ENCODE data around the gene GABRP.
"Not testable (repeated sequence)": the region's sequence is repeated elsewhere in the genome, so short reads cannot be mapped to it uniquely, and the experiment has no call there.

Gene GABRP

GRCh38 chr5:170795154-170795553 is 11.6 kb downstream of the GABRP start:
- no peak for DNase-seq

GRCh38 chr5:170805666-170806065 is 22.1 kb downstream of the GABRP start:
- DNase-seq: no peak

- no peak for DNase-seq
Observed at GRCh38 chr5:170809551-170809950, 26.0 kb downstream of the GABRP start.

GRCh38 chr5:170811719-170812118 is 28.2 kb downstream of the GABRP start:
- DNase-seq: no peak

GRCh38 chr5:170813231-170813630 is 29.7 kb downstream of the GABRP start:
- DNase-seq: no peak

- no peak for DNase-seq
Observed at GRCh38 chr5:170817195-170817594, 33.7 kb downstream of the GABRP start.

- no peak for DNase-seq
Observed at GRCh38 chr5:170818232-170818631, 34.7 kb downstream of the GABRP start.

- no peak for DNase-seq
Observed at GRCh38 chr5:170819824-170820223, 36.3 kb downstream of the GABRP start.

- DNase-seq: no peak
Observed at GRCh38 chr5:170821257-170821800, 37.8 kb downstream of the GABRP start.

GRCh38 chr5:170826117-170826516 is 42.6 kb downstream of the GABRP start:
- no peak for DNase-seq

- no peak for DNase-seq
Observed at GRCh38 chr5:170832241-170832640, 48.7 kb downstream of the GABRP start.

GRCh38 chr5:170833981-170834380 is 50.5 kb downstream of the GABRP start:
- not testable (repeated sequence) for DNase-seq

- no peak for DNase-seq
Observed at GRCh38 chr5:170836226-170836625, 52.7 kb downstream of the GABRP start.

- DNase-seq: no peak
Observed at GRCh38 chr5:170843870-170844269, 60.3 kb downstream of the GABRP start.

GRCh38 chr5:170844651-170845050 is 61.1 kb downstream of the GABRP start:
- DNase-seq: no peak

GRCh38 chr5:170846416-170846815 is 62.9 kb downstream of the GABRP start:
- DNase-seq: no peak

GRCh38 chr5:170846846-170847245 is 63.3 kb downstream of the GABRP start:
- DNase-seq: no peak

- no peak for DNase-seq
Observed at GRCh38 chr5:170848033-170848432, 64.5 kb downstream of the GABRP start.

- no peak for DNase-seq
Observed at GRCh38 chr5:170849374-170849773, 65.8 kb downstream of the GABRP start.

GRCh38 chr5:170854566-170854965 is 71.0 kb downstream of the GABRP start:
- DNase-seq: no peak

GRCh38 chr5:170857066-170857465 is 73.5 kb downstream of the GABRP start:
- no peak for DNase-seq

- DNase-seq: no peak
Observed at GRCh38 chr5:170860415-170860814, 76.9 kb downstream of the GABRP start.

- DNase-seq: no peak
Observed at GRCh38 chr5:170860818-170861666, 77.5 kb downstream of the GABRP start.

GRCh38 chr5:170861667-170861916 is 78.1 kb downstream of the GABRP start:
- no peak for DNase-seq

Data from activated CD8-positive, alpha-beta memory T cell treated with anti-CD3 and anti-CD28 coated beads for 24 hours (primary cell).